HepG2 (cell line): Measurements from ENCODE around the gene TPM2. TPM values are rescaled to one million over a fixed set of nuclear protein-coding genes. Genes with fewer than 3 reads are reported as not detected.
"Not testable (repeated sequence)": the region's sequence is repeated elsewhere in the genome, so short reads cannot be mapped to it uniquely, and the experiment has no call there.

ENCODE experiments used
- ATAC-seq: fragments of 200-7000 bp; cut with Tn5 transposase; 3 replicates; pipeline ENCODE4 v1.9.1; 2020; ENCODE audit warnings: mild to moderate bottlenecking, moderate library complexity
- BruUV-seq: library from RNA; stranded (reverse); fragments of 400-500 nt; replicated peaks from 2 replicates; lab custom pipeline; 2021; lab: Mats Ljungman, UMichigan
- CTCF ChIA-PET: fragments of 300-600 bp; formaldehyde crosslinking; extraction: SDS; loops from one replicate; lab custom pipeline; 2021; ENCODE audit warnings: low total read pairs, inconsistent platforms, low intra/inter-chr PET ratio; lab: Yijun Ruan, JAX
- POLR2A ChIA-PET: fragments of 350-600 bp; sonication (Branson Sonifier 250); formaldehyde crosslinking; loops from one replicate; lab custom pipeline; 2020; ENCODE audit warnings: antibody characterized with exemption, inconsistent platforms; lab: Yijun Ruan, JAX
- DNase-seq: peaks from one replicate; pipeline ENCODE4 v3.0.0-alpha.2; 2015; ENCODE audit warnings: low spot score
- FAIRE-seq: peaks from 3 replicates; lab custom pipeline; 2011; peaks lifted over from hg19 to GRCh38; lab: Jason Lieb, UNC
- H2AFZ ChIP-seq: one replicate; pipeline ENCODE4 v1.6.1; 2011; ENCODE audit warnings: low read length, inconsistent platforms
- H3K27ac ChIP-seq: fragments of 300-600 bp; 3 replicates; pipeline ENCODE4 v1.8.0; 2011; ENCODE audit warnings: mixed run types, mild to moderate bottlenecking, mixed read lengths, low read length, inconsistent platforms; ENCODE audit not compliant: insufficient read depth; ENCODE audit errors: extremely low read length
- H3K27me3 ChIP-seq, 2 experiments: fragments of 200-600 bp in 1 of 2; 2 replicates in 1 of 2; 3 replicates in 1 of 2; pipeline versions ENCODE4 v1.6.0 to v1.8.0; 2011; ENCODE audit warnings: low read length in 2 of 2, mild to moderate bottlenecking in 2 of 2, moderate library complexity in 2 of 2, inconsistent platforms in 1 of 2; ENCODE audit not compliant: insufficient read depth in 2 of 2, control insufficient read depth in 1 of 2
- H3K36me3 ChIP-seq, 2 experiments: fragments of 200-600 bp in 1 of 2; replicated peaks in 1 of 2; 2 replicates in 1 of 2; 3 replicates in 1 of 2; pipeline versions ENCODE4 v1.5.1 to v1.8.0; 2011; ENCODE audit warnings: low read length in 2 of 2, inconsistent platforms in 1 of 2; ENCODE audit not compliant: insufficient read depth in 2 of 2, control insufficient read depth in 1 of 2
- H3K4me1 ChIP-seq: 2 replicates; pipeline ENCODE4 v1.5.1; 2012; ENCODE audit warnings: low read length, inconsistent platforms; ENCODE audit not compliant: insufficient read depth
- H3K4me2 ChIP-seq: 2 replicates; pipeline ENCODE4 v1.6.0; 2011; ENCODE audit warnings: low read depth, low read length, inconsistent platforms
- H3K4me3 ChIP-seq, 3 experiments: fragments of 200-600 bp in 1 of 3; sonication (generic), shearing (Covaris generic) in 1 of 3; replicated peaks in 1 of 3; 2 replicates each; pipeline ENCODE4 v1.5.1; 2011 to 2016; ENCODE audit warnings: low read length in 3 of 3, inconsistent platforms in 2 of 3, low read depth in 2 of 3, mild to moderate bottlenecking in 2 of 3, control low read depth in 1 of 3, mixed read lengths in 1 of 3; ENCODE audit not compliant: insufficient read depth in 1 of 3
- H3K79me2 ChIP-seq: one replicate; pipeline ENCODE4 v1.6.1; 2011; ENCODE audit warnings: low read length, inconsistent platforms; ENCODE audit not compliant: insufficient read depth
- H3K9ac ChIP-seq: 2 replicates; pipeline ENCODE4 v1.6.0; 2011; ENCODE audit warnings: mild to moderate bottlenecking, low read depth, low read length, inconsistent platforms; ENCODE audit not compliant: insufficient read depth
- H3K9me3 ChIP-seq: 2 replicates; pipeline ENCODE4 v1.5.1; 2012; ENCODE audit warnings: mild to moderate bottlenecking, low read length
- H4K20me1 ChIP-seq: 2 replicates; pipeline ENCODE4 v1.6.0; 2011; ENCODE audit warnings: inconsistent platforms, mild to moderate bottlenecking, low read length, moderate library complexity; ENCODE audit not compliant: insufficient read depth
- NRL ChIP-seq: sonication (generic); formaldehyde crosslinking; IDR thresholded peaks from 2 replicates; pipeline ENCODE4 v1.5.0; 2020; ENCODE audit warnings: missing genetic modification reagents, mild to moderate bottlenecking, moderate library complexity, borderline replicate concordance
- PHF21A ChIP-seq: sonication (generic); formaldehyde crosslinking; IDR thresholded peaks from 2 replicates; pipeline ENCODE4 v1.5.0; 2020; ENCODE audit warnings: mild to moderate bottlenecking, missing genetic modification reagents
- ZNF317 ChIP-seq: sonication (generic); formaldehyde crosslinking; IDR thresholded peaks from 2 replicates; pipeline ENCODE4 v1.5.0; 2020; ENCODE audit warnings: mild to moderate bottlenecking, missing genetic modification reagents
- WGBS: methylation state at CpG from one replicate; pipeline ENCODE4 v1.1.6; 2017; ENCODE audit warnings: low lambda C conversion rate; 5-methylcytosine and 5-hydroxymethylcytosine counted together
- in situ Hi-C: cut with HindIII; loops from 2 replicates; pipeline ENCODE4 v1.10.0; 2017; ENCODE audit warnings: low pct_unique_long_range_greater_than_20kb; ENCODE audit not compliant: extremely low pct_ligation_motif_present
- intact Hi-C: fragments of 100-400 bp; cut with micrococcal nuclease; formaldehyde crosslinking; loops from one replicate; pipeline ENCODE4 v1.10.0; 2022; ENCODE audit not compliant: unreplicated experiment
- polyA plus RNA-seq, 8 experiments: library from polyadenylated mRNA; depleted of rRNA in 3 of 8; stranded (reverse) in 7 of 8; unstranded in 1 of 8; fragments of >200 nt; fragmentation: Illumina TruSeq in 4 of 8; extraction: Trizol in 4 of 8; gene quantifications; 2 replicates each; pipeline versions ENCODE4 v1.2.1 to v1.2.3, GENCODE V29; 2011 to 2016; ENCODE audit warnings: low read depth in 4 of 8, missing spikeins in 1 of 8, mixed read lengths in 1 of 8; ENCODE audit not compliant: insufficient read depth in 1 of 8
- total RNA-seq, 5 experiments: library from RNA; depleted of rRNA; stranded (reverse); fragments of >200 nt; fragmentation: Illumina TruSeq; extraction: Trizol; gene quantifications; 2 replicates each; pipeline ENCODE4 v1.2.3, GENCODE V29; 2016; ENCODE audit warnings: low read depth in 1 of 5
- TF ChIP-seq, protein P1 (sequence below): sonication (generic); formaldehyde crosslinking; IDR thresholded peaks from 2 replicates; pipeline ENCODE4 v1.5.1; 2020; ENCODE audit warnings: mild to moderate bottlenecking, missing genetic modification reagents, borderline replicate concordance

The TPM2 gene
- total and polyA plus RNA-seq, 2 of the 13 experiments (the other 11 are each of a cell fraction or from before 2014, with no cell fraction given) = 3.1 to 10.7 TPM

DNA sequence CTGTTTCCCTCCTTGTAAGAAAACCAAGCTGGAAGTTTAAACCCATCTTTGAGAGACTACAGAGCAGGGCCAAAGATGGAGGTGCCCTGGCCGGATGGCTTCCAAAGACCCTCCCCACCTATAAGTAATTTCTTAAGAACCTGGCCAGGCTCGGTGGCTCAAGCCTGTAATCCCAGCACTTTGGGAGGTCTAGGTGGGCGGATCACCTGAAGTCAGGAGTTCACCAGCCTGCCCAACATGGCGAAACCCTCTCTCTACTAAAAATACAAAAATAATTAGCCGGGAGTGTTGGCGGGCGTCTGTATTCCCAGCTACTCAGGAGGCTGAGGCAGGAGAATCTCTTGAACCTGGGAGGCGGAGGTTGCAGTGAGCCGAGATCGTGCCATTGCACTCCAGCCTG, 44.0 kb downstream of the TPM2 start:
- H2AFZ ChIP-seq, ATAC-seq, H3K36me3 ChIP-seq, in situ Hi-C loops, H4K20me1 ChIP-seq, BruUV-seq, DNase-seq, FAIRE-seq, H3K9me3 ChIP-seq, H3K79me2 ChIP-seq: not testable (repeated sequence)
- Histone ChIP-seq H3K4me3 (peak overlapping the region; percentile 70 to 83 (median 72)), H3K4me2 (peak overlapping the region; percentile 79), H3K4me1 (peaks cover 45% of the 10 kb centered on the region), H3K27me3 (peaks cover 2 to 22% of the 10 kb centered on the region in 2 experiments; a peak in 3 of 5 replicates), H3K9ac (peak overlapping the region; percentile 60), H3K27ac (peak overlapping the region; percentile 67)
- POLR2A ChIA-PET = interaction anchor here (0.7 to 5.4 kb wide), 13 partner anchors 11 to 156 kb away, joined by 3 to 41 read pairs (median 4); partner anchors contain the start of genes ARHGEF39, CCDC107, GBA2 and RGP1
- TF ChIP-seq ZNF317 (CRISPR knock-in tag) = 0 out of 2 replicates have a peak, but pooled peaks have one; percentile 6
- TF ChIP-seq, protein P1, sequence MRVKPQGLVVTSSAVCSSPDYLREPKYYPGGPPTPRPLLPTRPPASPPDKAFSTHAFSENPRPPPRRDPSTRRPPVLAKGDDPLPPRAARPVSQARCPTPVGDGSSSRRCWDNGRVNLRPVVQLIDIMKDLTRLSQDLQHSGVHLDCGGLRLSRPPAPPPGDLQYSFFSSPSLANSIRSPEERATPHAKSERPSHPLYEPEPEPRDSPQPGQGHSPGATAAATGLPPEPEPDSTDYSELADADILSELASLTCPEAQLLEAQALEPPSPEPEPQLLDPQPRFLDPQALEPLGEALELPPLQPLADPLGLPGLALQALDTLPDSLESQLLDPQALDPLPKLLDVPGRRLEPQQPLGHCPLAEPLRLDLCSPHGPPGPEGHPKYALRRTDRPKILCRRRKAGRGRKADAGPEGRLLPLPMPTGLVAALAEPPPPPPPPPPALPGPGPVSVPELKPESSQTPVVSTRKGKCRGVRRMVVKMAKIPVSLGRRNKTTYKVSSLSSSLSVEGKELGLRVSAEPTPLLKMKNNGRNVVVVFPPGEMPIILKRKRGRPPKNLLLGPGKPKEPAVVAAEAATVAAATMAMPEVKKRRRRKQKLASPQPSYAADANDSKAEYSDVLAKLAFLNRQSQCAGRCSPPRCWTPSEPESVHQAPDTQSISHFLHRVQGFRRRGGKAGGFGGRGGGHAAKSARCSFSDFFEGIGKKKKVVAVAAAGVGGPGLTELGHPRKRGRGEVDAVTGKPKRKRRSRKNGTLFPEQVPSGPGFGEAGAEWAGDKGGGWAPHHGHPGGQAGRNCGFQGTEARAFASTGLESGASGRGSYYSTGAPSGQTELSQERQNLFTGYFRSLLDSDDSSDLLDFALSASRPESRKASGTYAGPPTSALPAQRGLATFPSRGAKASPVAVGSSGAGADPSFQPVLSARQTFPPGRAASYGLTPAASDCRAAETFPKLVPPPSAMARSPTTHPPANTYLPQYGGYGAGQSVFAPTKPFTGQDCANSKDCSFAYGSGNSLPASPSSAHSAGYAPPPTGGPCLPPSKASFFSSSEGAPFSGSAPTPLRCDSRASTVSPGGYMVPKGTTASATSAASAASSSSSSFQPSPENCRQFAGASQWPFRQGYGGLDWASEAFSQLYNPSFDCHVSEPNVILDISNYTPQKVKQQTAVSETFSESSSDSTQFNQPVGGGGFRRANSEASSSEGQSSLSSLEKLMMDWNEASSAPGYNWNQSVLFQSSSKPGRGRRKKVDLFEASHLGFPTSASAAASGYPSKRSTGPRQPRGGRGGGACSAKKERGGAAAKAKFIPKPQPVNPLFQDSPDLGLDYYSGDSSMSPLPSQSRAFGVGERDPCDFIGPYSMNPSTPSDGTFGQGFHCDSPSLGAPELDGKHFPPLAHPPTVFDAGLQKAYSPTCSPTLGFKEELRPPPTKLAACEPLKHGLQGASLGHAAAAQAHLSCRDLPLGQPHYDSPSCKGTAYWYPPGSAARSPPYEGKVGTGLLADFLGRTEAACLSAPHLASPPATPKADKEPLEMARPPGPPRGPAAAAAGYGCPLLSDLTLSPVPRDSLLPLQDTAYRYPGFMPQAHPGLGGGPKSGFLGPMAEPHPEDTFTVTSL (CRISPR knock-in tag) = 0 out of 2 replicates have a peak, but pooled peaks have one; percentile 4
- TF ChIP-seq NRL (CRISPR knock-in tag) = 0 out of 2 replicates have a peak, but pooled peaks have one; percentile 8
- TF ChIP-seq PHF21A (CRISPR knock-in tag) = 0 out of 2 replicates have a peak, but pooled peaks have one; percentile 41
- CTCF ChIA-PET = interaction anchor here (1.9 kb wide), 1 partner anchor 12 kb away, joined by 8 read pairs; the partner anchor contains the start of genes CCDC107 and RMRP
- 25% methylated on average over 3 of the region's 10 CpGs for WGBS
- intact Hi-C loops = loop anchor here (1.0 to 10.0 kb wide), 4 partner anchors 12 to 239 kb away; no protein-coding TSS in a partner anchor
